Activated CD4-positive, alpha-beta T cell treated with anti-CD3 and anti-CD28 coated beads, Interleukin-2, amount 50 U/mL, for 24 hours (primary cell): ENCODE data around the gene ADGRL3.
"Not testable (repeated sequence)": the region's sequence is repeated elsewhere in the genome, so short reads cannot be mapped to it uniquely, and the experiment has no call there.

Experiments
- DNase-seq, 2 donors: peaks; one replicate each; pipeline ENCODE4 v3.0.0-alpha.2; 2020; ENCODE audit warnings: low read depth in 1 of 2, low spot score in 1 of 2

ADGRL3 gene

DNA sequence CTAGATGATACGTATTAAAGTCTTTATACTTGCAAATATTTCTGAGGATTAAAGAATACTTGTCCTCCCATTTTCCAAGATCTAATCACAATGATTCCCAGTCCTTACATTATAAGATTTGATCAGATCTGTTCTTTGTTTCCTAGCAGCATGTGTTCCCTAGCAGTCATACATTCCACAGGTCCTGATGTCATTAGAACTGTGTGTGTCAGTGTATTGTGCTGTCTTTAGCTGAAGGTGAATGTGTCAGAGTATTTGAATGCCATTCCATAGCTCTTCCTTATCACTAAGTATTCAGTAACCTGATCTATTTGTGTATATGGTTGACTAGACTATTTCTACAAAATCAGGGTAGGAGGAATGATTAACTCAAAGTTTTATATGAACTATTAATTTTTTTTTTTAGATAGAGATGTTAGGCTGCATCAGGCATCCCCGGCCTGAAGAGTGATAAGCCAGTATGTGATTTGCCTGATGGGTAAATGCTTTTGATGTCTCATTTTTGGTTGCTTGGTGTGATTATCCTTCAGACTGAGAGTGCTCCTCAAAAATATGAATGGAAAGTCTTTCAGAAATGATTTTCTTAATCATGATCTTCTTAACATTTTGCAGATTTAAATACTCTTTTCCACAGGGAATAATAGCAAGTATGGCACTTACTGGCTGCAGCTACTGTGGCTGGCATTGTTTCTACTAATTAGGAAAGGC is 4.4 kb downstream of the ADGRL3 start:
- no peak for DNase-seq

DNA sequence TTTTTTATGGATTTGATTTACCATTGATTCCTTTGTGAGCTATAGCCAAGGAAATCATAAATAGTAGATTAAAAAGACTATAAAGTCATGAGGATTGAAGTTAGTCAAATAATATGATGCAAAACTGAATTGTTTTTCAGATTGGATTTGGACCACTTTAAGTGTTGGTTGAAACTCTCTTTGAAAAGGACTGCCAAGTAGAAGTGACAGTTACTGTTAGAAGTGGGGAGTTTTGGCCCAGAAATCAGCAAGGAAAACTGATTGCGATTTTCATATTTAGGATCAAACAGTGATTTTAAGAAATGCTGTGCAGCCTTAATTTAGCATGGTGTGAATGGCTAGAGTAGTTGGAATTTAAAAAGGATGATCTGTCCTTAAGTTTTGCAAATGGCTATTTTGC is 4.9 kb downstream of the ADGRL3 start:
- no peak for DNase-seq

DNA sequence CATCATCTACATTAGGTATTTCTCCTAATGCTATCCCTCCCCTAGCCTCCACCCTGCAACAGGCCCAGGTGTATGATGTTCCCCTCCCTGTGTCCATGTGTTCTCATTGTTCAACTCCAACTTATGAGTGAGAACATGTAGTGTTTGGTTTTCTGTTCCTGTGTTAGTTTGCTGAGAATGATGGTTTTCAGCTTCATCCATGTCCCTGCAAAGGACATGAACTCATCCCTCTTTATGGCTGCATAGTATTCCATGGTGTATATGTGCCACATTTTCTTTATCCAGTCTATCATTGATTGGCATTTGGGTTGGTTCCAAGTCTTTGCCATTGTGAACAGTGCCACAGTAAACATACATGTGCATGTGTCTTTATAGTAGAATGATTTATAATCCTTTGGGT is 7.0 kb downstream of the ADGRL3 start:
- DNase-seq, result not testable (repeated sequence)

DNA sequence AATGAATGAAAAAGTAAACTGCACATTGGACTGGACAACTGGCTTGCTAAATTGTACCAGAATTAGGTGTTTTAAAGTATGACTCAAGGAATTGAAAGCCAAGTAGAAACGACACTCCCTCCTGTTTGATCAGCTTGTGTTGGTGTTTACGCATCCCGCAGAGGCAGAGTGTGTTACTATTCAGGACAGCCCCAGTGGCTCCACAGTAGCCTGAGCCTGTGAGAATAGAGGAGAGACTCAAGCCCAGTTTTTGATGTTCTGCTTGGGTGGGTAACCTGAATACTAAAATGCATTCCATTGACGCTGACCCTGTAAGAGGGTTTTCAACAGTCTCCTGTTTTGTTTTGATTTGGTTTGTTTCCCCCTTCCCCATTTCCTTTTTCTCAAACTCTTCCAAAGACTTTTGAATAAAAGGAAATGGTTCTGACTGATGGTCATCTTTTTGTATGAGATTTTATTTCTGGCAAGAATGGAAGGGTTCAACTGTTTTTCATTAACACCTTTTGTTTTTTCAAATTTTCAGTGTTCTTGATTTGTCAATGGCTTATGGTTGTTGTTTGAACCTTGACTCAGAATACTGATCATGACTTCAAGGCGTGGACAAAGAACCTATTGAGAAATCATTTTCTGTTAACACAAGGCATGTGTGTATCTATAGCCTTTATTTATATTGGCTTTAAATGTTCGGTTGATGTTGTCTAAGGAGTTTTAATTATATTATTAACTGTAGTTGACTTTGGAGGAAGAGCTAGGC is 10.2 kb downstream of the ADGRL3 start:
- DNase-seq, result no peak

DNA sequence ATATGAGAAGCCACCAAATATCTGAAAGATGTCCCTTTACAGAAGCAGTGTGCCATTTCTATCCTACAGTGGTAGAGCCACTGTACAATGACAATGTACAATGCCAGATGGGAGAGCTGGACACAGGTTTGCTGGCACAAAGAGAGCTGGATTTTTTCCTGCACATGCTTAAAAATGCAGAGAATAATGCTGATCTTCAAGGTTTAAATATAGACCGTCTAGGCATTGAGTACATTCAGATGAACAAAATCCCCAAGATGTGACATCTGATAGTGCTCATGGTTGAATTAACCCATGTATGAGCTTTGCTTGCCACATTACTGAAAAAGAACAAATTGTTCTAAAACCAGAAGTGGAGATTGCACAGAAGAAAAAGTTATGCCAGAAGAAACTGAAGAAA is 11.7 kb downstream of the ADGRL3 start:
- DNase-seq, result no peak

DNA sequence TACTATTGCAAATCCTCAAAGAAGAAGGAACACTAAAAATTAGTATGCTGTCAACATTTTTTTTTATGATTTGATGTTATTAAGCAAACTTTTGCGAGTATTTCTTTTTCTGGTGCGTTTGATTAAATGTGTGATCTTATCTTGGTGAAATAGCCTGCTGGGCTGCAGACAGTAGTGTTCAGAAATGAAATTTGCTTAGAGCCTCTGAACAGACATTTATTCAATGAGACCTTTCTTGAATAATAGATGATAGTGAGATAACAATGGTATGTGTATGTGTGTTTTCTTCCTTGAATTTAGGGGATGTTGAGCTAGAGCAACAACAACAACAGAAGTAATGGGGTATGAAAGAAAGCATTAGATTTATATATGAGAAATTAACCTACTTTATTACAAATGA is 12.7 kb downstream of the ADGRL3 start:
- DNase-seq, result no peak

DNA sequence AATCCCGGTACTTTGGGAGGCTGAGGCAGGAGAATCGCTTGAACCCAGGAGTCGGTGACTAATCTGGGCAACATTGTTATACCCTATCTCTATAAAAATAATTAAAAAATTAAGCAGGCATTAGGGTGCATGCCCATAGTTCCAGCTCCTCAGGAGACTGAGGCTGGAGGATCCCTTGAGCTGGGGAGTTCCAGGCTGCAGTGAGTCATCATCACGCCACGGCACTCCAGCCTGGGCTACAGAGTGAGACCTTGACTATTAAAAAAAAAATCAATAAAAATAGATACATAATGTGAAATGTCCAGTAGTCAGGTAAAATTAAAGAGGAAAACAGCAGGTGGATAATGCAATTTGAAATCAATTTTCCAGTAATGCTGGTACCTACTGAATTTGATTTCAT is 14.6 kb downstream of the ADGRL3 start:
- DNase-seq, result no peak

DNA sequence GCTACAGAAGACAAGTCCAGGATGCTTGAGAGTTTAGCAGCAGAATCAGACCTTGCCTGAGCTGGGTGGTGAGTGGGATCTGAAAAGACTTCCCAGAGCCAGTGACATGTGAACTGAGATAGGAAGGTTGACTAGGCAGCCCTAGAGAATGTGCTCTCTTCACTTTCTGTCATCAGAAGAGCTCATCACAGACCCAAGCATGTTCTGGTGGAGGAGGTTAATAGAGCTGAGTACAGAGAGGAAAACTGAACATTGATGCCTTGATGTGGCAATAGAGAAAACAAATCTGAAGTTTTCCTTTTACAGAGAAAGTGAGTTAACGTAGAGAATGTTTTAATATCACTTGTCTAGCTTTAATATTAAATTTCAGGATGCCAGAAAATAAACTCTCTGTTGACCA is 17.1 kb downstream of the ADGRL3 start:
- no peak for DNase-seq

DNA sequence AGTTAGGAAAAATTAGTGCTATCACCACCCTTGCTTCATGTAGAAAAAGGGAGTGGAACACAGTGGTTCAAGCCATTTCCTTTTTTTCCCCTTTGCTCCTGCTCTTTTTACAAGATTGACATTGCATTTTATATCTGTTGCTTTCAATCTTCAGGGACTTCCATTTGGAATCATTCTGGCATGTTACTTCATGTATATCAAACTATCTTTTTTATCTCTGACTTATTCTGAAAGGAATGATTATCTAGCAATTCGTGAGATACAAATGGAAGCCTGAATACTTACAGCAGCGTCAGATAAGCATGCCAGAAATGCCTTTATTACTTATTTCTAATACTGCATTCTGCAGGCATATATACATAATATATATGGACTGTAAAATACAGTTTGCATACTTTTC is 20.4 kb downstream of the ADGRL3 start:
- DNase-seq, result no peak

DNA sequence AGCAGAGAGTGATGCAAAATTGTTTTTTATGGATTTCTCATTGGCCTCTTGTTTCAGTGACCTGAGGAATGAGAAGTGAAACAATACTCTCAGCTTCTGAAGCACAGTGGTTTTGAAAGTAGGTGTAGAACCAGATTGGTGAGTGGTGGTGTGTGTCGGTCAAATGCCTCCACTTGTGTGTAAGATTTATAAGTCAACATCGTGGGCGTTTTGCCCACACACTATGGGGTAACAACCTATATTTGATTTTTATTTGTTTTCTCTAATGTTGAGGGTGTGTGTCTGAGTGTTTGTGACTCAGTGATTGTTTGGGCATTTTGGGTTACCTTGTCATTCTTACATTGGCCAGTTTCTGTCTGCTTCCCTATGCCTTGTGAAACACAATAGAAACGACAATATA is 23.3 kb downstream of the ADGRL3 start:
- no peak for DNase-seq

DNA sequence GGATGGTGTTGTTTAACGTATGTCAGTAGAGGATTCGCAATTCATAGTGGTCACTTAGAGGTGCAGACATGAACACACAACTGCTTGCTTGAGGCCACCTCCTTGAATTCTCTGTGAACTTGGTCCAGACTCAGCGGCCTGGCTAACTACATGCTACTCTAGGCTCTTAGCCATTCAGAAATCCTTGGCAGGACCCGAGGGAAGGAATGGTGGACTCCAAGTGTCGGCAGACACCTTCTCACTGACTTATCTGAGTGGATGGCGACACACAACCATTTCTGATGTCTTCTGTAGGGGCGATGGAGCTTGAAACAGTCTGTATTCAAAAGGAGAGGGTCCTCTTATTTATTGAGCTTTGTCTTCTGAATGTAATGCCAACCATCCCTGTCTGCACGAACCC is 24.4 kb downstream of the ADGRL3 start:
- no peak for DNase-seq

DNA sequence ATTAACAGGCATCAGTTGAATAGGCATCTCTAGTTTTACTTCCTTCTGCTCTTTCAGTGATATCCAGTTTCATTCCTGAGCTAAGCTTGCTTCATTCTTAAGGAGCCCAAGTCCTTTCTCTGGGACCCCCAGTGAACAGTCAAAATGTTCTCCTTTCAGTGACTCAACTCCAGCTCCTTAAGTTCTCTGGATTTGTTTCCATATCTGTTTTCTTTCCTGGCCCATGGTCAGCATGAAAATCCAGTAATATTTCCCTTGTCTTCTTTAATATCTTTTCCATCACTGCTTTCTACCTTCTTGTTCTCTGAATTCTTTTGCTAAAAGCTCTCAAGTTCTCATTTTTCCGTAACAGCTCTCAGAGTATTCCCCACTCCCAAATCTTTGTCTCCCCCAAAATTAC is 25.5 kb downstream of the ADGRL3 start:
- no peak for DNase-seq

DNA sequence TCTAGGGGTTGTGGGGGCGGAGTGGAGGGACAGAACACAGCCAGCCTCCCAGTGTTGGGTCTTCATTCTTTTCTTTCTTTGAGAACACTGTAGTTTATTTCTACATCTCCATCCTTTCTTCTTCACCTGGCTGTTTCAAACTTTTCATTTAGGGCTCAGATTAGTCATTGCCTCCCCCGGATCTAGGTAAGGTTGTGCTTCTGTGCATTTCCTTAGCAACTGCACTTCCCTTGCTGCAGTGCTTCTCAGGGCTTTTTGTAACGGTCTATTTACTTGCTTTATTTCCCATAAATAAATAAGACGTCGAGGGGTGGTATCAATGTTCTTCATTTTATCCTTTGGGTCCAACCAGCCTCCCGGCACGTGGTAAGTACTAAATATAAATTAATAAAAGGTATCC is 31.3 kb downstream of the ADGRL3 start:
- DNase-seq, result no peak

DNA sequence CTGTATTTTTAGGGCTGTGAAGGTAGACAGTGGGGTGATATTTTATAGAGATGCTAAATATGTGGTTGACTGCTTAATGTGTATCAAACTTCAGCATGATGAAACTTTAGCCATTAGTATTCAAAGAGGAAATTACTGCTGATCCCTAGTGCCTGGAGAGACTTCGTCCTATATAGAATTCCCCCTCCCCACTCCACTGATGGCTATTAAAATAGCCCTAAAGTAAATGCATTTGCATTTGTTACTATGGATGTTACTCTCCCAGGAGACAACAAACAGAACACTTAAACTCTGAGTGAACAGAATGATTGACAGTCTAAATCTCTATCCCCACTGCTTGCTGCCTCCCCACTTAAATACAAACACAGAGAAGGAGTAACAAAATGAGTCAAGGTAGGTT is 39.1 kb downstream of the ADGRL3 start:
- no peak for DNase-seq

DNA sequence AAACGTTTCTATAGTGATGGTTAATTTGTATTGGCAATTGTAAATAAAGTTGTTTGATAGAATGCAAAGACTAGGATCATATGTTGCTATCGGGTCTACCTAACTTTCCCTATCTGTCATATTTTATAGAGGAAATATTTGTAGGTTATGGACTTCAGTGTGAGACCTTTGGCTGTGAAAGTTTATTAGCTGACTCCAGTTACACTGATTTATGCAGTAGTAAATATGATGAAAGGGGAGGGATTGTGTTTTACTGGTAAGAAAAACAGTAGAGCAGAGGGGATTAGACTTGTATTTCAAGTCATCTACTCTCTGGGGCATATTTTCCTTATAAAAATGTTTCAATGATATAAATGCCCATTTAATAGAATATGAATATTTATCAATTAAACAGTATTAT is 43.8 kb downstream of the ADGRL3 start:
- no peak for DNase-seq

DNA sequence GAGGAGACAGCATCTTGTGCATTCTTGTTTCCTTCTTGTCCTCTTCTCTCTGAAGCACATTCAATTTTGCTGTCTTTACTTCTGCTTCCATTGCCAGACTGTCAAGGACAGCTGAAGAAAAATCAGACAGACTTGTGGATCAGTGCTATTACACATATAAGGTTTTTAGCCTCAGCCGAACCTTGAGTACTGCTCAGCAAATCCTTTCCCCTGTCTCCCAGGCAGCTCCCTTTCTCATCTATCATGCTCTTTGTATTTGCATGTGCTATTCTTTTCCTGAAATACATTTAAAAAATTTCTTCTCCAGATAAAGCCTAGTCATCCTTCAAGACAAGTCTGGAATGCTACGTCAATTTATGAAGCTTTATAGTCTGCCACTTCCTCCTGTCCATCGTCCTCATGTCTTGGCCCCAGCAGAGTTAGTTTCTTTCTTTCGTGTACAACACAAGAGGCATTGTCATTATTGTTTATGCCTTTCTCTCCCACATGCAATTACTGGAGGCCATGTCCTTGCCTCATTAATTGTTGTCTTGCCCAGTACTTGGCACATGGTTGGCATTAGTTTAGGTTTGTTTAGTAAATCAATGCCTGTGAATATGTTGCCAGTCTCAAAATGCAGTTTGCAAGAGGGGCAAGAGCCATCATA is 45.1 kb downstream of the ADGRL3 start:
- no peak for DNase-seq

DNA sequence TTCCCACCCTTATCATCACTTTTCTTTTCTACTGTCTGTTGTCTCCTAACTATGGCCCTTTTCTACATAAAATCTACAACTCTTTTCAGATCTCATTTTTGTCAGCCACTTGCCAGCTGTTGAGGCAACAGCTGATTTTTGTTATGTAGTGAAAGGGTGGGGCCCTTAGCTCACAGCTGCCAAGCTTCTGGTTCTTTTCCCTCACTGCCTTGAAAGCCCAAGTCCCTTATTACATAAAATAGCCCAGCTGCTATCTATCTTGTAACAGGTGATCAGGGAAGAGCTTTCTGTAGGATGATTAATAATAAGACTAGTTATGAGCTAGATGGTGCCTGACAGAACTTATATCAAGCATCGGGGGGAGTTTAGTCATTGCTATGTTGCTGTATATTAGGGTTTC is 45.9 kb downstream of the ADGRL3 start:
- DNase-seq, result no peak

DNA sequence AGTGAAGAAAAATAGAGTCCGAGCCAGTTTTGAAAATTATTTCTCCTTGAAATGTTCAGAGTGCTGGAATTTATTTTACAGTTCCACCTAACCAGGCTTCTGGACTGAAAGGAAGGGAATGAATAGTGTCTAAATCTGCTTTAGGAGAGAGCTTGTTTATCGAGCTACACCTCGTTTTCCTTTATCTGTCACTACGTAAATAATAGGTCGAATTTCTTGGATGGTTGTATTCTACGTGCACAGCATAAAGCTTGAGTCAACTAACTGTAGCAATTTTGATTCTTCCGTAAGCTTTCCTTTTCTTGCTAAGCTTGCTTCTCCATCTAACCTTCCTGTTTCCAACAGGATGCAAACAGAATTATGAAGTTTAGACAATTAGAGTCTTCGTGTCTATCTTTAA is 48.6 kb downstream of the ADGRL3 start:
- no peak for DNase-seq

DNA sequence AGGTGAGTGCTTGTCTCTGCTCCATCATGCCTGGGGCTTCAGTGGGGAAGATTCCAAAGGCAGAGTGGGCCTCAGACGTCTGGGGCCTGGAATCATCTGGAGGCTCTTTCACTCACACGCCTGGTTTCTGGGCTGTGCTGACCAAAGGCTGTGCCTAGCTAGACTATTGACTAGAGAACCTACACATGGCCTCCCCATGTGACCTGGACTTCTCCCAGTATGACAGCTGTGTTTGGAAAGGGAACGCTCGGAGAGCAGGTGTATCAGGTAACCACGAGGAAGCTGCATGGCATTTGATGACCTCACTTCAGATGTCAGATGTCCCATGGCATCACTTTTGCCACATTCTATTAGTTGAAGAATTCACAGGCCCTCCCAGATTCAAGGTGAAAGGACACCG is 51.0 kb downstream of the ADGRL3 start:
- DNase-seq, result no peak

DNA sequence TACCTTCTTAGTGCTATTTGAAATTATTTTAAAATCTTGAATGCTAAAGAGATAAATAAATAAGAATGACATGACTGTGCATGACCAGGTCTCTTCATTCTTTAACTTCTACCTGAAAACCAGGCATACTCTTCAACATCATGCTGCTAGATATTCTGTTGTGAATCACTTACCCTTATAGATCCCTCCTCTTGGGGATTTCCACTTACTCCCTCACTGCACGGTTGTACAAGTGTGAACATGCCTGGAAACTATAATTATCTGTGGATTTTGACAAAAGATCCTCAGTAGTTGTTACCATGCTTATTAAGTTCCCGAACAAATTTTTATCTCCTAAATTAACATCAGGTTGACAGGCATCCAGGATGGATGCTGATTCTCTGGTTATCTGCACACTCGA is 54.3 kb downstream of the ADGRL3 start:
- DNase-seq, result no peak

DNA sequence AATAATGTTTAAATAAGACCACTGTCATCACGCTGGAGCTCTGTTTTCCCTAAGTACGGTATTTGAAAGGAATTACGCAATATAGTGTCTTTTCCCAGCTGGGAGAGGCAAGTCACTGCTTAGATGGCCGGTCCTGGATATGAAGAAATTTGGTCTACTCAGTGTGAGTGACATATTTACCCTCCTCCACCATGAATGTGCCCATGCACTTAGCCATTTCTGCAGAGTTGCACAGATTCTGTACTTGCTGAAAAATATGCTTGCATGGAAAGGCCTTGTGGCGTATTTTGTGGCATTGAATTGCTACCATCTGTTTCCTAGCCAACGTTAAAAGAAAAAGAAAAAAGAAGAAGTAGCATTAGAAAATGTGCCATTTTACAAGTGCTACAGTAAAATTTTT is 73.1 kb downstream of the ADGRL3 start:
- no peak for DNase-seq

DNA sequence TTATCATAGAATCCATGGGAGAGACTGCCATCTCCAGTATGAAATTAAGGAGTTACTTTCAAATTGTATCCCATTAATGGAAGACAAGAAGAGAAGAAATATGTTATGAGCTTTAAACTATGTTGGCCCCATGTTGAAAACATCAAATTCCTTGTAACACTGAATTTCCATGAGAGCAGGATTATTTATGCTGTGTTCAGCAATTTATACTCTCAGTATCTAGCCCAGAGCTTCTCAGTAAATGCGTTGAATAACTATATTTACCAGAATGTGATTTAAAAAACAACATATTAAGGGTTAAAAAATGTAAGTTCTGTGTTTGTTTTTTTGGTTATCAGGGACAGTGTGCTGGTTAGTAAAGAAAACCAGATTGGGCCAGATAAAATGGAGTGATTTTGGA is 74.2 kb downstream of the ADGRL3 start:
- DNase-seq, result no peak

DNA sequence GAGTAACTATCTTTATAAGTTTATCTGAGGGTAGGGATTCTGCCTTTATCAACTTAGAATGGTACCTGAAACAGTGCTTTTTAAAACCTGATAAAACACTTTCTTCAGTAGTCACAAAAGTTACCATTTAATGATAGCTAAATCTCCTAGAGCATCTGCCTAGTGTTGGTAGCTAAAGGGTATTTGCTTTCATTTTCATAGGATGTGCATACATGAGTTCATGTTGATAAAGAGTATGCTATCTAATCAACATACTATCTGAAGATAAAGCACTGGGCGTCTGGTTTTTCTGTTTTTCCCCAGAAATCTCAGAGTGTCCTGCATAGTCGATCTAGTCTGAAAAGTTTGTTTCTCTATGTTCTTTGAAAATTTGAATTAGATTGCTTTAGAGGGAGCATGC is 75.1 kb downstream of the ADGRL3 start:
- no peak for DNase-seq
